NOMO-1 (cell line): ENCODE results near the gene ATP10B.
"Not testable (repeated sequence)": the region's sequence is repeated elsewhere in the genome, so short reads cannot be mapped to it uniquely, and the experiment has no call there.

ENCODE experiments used
- DNase-seq, 2 experiments: peaks; one replicate each; lab custom pipeline; 2025; ENCODE audit not compliant: unreplicated experiment in 2 of 2; lab: John Stamatoyannopoulos, UW

The ATP10B gene

GRCh38 chr5:160852049-160852448 lies at the start of gene ATP10B:
TSS of gene ATP10B (minus strand) at chr5:160852211. CDS start at chr5:160688074, 164,137 bp downstream.
- DNase-seq = no peak

DNA sequence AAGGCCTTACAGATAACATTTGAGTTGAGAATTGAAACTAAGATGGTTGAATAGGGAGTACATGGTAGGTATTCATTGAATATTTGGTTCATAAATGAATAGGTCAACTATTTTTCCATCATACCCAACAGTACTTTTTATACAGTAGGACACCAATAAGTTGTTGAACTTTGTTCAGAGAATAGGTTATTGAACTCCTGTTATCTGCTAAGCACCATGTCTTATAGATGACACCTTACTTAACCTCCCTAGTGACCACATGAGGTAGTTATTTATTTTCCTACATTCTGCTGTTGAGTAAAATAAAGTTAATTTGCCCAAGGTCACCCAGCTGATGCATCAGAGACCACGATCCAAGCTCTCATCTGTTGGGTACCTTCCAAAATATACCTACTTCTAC lies 49.6 kb upstream of the ATP10B start:
- no peak for DNase-seq

GRCh38 chr5:160899735-160900134 lies 47.7 kb upstream of the ATP10B start:
- no peak for DNase-seq

GRCh38 chr5:160893180-160893964 lies 41.4 kb upstream of the ATP10B start:
- not testable (repeated sequence) for DNase-seq

DNA sequence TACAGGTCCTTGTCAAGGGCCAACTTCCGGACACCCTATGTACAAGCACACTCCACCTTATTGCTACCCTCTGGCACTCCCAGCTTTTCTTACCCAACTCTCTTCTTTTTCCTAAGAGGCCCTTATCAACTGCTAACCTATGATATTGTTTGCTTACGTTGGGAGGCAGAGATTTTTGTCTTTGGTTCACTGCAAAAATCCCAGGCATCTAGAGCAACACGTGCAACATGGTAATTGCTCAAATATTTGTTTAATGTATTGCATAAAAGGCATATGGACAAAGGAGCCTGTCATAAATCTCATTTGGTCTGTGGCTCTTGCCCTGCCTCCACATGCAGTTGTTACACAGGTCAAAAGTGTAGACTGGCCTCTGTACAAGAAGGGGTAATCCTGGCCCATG lies 35.8 kb upstream of the ATP10B start:
- DNase-seq = no peak

DNA sequence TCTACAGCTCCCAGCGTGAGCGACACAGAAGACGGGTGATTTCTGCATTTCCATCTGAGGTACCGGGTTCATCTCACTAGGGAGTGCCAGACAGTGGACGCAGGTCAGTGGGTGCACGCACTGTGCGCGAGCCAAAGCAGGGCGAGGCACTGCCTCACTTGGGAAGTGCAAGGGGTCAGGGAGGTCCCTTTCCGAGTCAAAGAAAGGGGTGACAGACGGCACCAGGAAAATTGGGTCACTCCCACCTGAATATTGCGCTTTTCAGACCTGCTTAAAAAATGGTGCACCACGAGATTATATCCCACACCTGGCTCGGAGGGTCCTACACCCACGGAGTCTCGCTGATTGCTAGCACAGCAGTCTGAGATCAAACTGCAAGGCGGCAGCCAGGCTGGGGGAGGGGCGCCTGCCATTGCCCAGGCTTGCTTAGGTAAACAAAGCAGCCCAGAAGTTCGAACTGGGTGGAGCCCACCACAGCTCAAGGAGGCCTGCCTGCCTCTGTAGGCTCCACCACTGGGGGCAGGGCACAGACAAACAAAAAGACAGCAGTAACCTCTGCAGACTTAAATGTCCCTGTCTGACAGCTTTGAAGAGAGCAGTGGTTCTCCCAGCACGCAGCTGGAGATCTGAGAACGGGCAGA lies 21.7 kb upstream of the ATP10B start:
- DNase-seq = not testable (repeated sequence)

DNA sequence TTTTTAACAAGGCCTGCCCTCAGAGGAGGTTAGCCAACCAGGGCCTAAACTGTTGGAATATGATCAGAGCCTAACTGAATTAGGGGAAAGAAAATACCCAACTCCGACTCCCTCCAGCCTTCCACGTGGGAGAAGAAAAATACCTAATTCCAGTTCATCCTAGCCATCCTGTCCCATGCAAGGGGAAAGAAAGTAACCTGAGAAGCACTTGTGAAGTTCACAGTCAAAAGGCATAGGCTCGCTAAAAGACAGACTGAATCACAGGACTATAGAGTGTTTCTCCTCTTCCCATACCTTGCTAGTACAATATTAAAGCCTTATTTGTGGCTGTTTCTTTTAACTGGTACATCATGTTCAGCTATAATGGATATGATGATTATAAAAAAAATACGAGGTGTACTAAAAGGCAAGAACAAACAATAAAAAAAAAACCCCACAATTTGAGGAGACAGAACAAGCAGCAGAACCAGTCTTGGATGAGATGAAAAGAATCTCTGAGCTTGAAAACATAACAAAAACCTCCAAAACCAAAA lies 18.0 kb upstream of the ATP10B start:
- no peak for DNase-seq

- DNase-seq = no peak
Measured at GRCh38 chr5:160867976-160868375, 16.0 kb upstream of the ATP10B start.

DNA sequence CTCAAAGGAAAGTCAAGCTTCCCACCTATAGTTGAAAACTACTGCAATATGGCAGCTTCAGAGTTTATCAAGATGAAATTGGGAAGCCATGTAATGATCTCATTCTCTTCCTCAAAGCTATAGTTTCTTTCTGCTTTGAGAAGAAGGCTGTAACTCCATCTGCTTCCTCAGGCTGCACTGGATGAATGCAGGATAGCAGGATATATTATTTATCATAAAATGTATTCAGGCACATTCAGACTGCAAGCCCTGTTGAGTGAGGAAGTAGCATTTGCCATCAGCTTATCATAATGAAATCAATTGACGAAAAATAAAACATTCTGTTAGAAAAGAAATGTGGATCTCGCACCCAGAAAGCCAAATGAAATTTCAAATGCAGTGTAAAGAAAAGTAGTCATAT lies 560 bp downstream of the ATP10B start:
- no peak for DNase-seq

DNA sequence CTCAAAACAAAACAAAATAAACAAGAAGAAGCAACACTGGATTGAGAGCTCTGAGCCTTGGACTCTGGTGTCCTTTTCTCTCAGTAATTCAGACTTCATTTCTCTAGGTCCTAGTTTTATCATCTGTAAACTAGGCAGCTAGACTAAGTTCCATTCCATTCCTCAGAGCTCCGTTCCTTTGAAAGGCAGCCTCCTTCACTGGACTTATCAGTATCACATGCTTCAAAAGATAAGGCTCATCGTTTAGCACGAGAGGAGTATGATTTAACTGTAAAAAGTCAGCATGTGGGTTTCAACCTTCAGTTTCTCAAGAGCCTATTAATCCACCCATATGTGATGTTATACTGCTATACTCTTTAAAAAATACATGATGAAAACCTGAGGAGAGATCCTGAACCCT lies 1.6 kb downstream of the ATP10B start:
- DNase-seq = no peak

DNA sequence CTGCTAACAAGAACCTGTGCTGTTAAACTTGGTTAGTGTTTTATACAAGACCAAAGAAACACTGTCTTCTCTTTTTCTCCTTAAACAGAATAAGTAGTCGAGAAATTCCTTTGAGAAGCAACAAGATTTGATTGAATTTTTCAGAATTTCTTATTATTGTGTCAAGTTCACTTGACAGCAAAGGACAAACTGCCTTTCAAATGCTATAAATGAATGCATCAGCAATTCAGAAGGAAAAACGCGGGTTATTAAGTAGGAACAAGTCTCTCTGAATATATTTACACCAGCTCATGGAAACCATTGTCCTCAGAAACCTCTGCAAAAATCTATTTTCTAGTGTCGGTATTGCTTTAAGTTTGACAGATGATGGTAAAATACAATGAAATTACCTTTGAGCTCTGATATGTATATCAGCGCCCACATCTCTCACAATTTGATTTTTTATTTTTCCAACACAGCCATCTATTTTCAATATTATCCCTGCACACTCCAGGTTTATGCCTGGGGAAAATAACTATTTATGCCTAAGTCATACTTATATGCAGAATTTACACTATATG lies 4.4 kb downstream of the ATP10B start:
- DNase-seq = no peak

DNA sequence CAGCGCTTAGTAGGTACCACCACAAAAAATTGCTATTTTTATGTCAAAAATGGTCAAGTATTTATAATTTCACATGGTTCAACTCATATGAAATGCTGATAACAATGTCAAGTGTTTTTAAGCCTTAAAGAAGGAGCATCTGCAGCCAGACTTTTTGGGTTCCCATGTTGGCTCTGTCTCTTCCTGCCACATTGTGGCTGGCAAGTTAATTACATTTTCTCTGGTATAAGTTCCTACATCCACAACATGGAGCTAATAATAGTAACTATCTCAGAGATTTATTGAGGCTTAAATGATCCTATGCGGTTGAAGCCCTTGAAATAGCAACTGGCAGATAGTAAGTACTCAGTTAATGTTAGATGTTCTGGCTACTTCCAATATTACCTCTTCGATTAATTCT lies 5.4 kb downstream of the ATP10B start:
- peak; percentile 42 to 70 for DNase-seq

DNA sequence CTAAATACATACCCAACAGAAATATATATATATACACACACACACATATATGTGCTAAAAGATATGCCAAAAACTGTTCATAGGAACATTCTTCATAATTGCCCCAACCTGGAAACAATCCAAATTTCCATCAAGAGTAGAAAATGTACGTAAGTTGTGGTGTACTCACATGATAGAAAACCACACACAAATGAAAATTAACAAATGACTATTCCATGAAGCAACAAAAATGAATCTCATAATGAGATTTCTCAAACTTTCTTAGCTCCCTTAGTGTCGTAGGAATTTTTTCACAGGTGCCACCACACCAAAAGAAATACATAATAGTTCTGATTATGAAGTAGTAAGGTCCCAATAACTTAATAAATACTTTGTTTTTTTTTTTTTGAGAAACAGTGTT lies 7.8 kb downstream of the ATP10B start:
- no peak for DNase-seq

DNA sequence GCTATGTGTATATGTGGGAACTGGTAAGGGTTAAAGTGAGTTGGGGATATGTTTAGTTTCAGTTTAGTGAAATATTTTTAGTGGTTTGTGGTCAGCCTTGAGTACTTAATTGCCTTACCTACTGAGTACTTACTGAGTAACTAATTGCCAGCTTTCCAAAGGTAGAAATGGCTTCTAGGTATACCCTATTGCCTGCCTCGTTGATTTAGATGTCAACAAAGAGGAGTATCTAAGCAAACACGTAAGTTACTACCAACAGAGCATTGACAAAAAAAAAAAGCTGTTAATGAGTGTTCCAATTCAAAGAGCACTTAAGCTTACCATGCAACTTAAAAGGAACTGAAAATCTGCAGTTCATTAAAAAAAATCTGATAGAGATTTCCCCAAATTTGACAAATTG lies 8.8 kb downstream of the ATP10B start:
- peak; percentile 56 to 89 for DNase-seq

GRCh38 chr5:160837749-160838593 lies 14.0 kb downstream of the ATP10B start:
- no peak for DNase-seq

GRCh38 chr5:160837211-160837610 lies 14.8 kb downstream of the ATP10B start:
- DNase-seq = no peak

DNA sequence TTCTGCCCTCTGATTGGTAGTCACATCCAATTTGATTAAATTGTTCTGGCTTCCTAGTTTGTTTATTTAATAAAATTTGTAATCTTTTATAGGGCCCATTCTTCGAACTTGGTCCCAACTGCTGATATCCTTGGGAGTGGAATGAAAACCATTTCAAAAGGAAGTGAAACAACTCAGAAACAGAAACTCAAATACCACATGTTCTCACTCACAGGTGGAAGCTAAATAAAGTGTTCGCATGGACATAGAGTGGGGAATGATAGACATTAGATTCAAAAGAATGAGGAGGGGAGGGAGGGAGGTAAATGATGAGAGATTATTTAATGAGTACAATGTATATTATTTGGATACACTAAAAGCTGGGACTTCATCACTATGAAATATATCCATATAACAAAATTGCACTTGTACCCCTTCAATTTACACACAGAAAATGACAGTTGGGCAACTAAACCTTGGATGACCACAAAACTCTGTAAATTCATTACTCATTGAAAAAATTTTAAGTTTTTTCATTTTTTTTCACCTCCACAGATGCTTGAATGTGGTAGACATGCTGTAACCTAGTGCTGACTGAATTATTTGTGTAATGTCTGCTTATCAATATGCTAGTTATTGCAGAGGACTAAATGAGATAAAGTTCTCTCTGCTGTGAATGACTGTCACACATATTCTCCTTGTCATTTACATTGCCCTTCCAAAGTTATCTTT lies 16.0 kb downstream of the ATP10B start:
- DNase-seq = peak in 1 of 2 experiments; percentile 23

DNA sequence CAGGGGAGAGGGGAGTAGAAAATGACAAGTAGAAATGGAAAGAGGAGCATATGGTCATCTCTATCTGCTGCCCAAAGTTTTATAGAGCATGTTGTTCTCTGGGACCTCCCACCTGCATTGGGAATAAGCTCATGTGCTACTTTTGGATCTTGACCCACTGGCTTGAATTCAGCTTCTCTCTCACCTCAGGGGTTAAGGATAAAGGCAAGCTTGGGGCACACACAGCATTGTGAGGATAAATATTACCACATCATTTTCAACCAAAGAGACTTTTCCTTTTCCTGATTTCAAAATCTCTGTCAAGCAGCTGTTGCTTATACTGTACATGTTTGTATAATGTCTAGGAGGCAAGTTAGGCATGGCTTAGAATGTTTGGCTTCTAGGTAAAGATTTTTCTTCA lies 16.6 kb downstream of the ATP10B start:
- DNase-seq = peak; percentile 9 to 33

GRCh38 chr5:160833806-160834205 lies 18.2 kb downstream of the ATP10B start:
- no peak for DNase-seq

DNA sequence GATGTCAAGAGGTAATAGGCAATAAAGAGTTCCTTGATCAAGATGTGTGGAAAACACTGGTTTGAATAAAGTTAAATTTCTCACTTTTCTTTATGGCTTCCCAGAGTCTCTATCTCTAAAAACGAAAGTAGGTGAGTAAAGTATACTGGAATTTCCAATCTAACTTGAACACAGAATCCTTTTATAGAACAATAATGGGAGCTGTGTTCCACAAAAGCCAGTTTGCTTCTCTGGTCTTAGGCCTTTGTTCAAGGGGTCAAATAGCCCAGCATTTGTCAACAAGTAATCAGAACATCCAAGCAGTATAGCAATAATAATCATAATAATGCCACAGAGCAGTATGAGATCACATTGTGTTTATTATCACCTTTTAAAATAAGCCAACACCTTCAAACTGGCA lies 20.2 kb downstream of the ATP10B start:
- no peak for DNase-seq
